SU-DHL-6 (cell line): ENCODE measurements around the gene STARD3.

Source experiments
- H2AFZ ChIP-seq: fragments of 200-600 bp; sonication (generic); 2 replicates; pipeline ENCODE4 v1.6.1; 2014; ENCODE audit warnings: low read depth, mild to moderate bottlenecking, moderate library complexity, mixed read lengths, antibody characterized with exemption, low read length; ENCODE audit not compliant: severe bottlenecking
- H3F3A ChIP-seq: fragments of 200-600 bp; shearing (Covaris generic); 2 replicates; pipeline ENCODE4 v1.6.0; 2016; ENCODE audit warnings: antibody characterized with exemption, mild to moderate bottlenecking; ENCODE audit not compliant: insufficient read depth
- H3K27ac ChIP-seq: fragments of 200-600 bp; sonication (generic); 2 replicates; pipeline ENCODE4 v1.5.1; 2016; ENCODE audit warnings: low read depth, mild to moderate bottlenecking, low read length, moderate library complexity, mixed read lengths
- H3K27me3 ChIP-seq: fragments of 200-600 bp; sonication (generic), shearing (Covaris generic); 2 replicates; pipeline ENCODE4 v1.6.0; 2014; ENCODE audit warnings: mild to moderate bottlenecking, low read length
- H3K36me3 ChIP-seq: fragments of 200-600 bp; sonication (generic); 2 replicates; pipeline ENCODE4 v1.6.1; 2014; ENCODE audit warnings: mild to moderate bottlenecking, low read length, mixed read lengths
- H3K4me2 ChIP-seq: fragments of 300-600, 200-600 bp; shearing (Covaris generic), sonication (generic); 2 replicates; pipeline ENCODE4 v1.6.0; 2014; ENCODE audit warnings: low read length, low read depth, mild to moderate bottlenecking; ENCODE audit not compliant: poor library complexity, severe bottlenecking
- H3K4me3 ChIP-seq: fragments of 200-600 bp; sonication (generic); 2 replicates; pipeline ENCODE4 v1.5.1; 2014; ENCODE audit warnings: antibody characterized with exemption, low read length, mild to moderate bottlenecking, mixed read lengths; ENCODE audit not compliant: insufficient read depth, poor library complexity, severe bottlenecking
- H3K79me2 ChIP-seq: fragments of 200-600 bp; sonication (generic); 2 replicates; pipeline ENCODE4 v1.6.1; 2014; ENCODE audit warnings: mild to moderate bottlenecking, low read length, moderate library complexity; ENCODE audit not compliant: insufficient read depth
- H3K9ac ChIP-seq: fragments of 200-600 bp; sonication (generic); 2 replicates; pipeline ENCODE4 v1.7.0; 2014; ENCODE audit warnings: mild to moderate bottlenecking, low read length
- H3K9me2 ChIP-seq: fragments of 200-600 bp; sonication (generic); replicated peaks from 2 replicates; pipeline ENCODE4 v1.6.1; 2014; ENCODE audit warnings: low read length; ENCODE audit not compliant: insufficient read depth
- H3K9me3 ChIP-seq: fragments of 200-600 bp; sonication (generic); 2 replicates; pipeline ENCODE4 v1.6.1; 2014; ENCODE audit warnings: low read length, mixed read lengths; ENCODE audit not compliant: insufficient read depth
- H4K20me1 ChIP-seq: fragments of 200-600 bp; sonication (generic); 2 replicates; pipeline ENCODE4 v1.6.1; 2014; ENCODE audit warnings: low read depth, mild to moderate bottlenecking, antibody characterized with exemption, low read length, moderate library complexity, mixed read lengths
- EZH2phosphoT487 ChIP-seq: fragments of 200-600 bp; sonication (generic), shearing (Covaris generic); conservative IDR thresholded peaks from 2 replicates; pipeline ENCODE4 v1.6.1; 2018; ENCODE audit warnings: mild to moderate bottlenecking, antibody characterized with exemption, low read length, moderate library complexity, mixed read lengths
- TF ChIP-seq, protein P1 (sequence below): fragments of 200-600 bp; sonication (generic); IDR thresholded peaks from one replicate; pipeline ENCODE4 v1.5.1; 2017; ENCODE audit warnings: antibody characterized with exemption, mild to moderate bottlenecking, low read length, moderate library complexity; ENCODE audit not compliant: insufficient read depth, poor library complexity, severe bottlenecking

STARD3 gene

DNA sequence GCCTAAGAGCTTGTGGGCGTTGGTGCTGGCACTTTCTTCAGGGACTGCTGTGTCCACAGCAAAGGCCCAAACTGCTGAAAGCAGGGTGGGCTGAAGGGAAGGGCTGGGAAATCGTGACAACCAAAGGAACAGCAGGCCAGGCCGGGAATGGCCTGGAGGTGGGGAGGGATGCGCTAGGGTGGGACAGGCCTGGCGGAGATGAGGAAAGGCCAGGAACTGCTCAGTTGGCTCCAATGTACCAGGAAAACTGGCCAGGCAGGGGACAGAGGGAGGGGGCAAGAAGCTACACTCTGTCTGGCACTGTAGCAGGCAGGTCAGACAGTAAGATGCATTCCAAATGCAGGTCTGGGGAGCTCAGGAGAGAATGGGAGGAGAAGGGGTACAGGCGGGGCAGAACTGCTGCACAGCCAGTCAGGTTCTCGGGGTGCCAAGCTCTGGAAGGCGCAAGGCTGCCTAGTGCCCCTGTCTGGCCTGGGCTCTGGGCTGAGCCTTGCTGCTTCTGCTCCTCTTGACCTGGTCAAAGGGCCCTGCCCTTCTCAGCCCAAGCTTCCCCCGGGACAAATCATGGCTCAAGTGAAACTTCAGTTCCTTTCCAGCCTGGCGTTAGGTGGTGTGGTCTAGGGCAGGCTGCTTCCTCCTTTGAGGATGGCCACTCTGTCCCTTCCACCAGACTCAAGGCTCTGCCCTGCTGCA, 38.6 kb downstream of the STARD3 start:
- Histone ChIP-seq H2AFZ (no peak overlapping the region), H3K9me2 (no peaks in the 10 kb centered on the region), H3K27me3 (no peaks in the 10 kb centered on the region), H3K79me2 (no peaks in the 10 kb centered on the region), H3K4me3 (no peak overlapping the region), H3K36me3 (no peaks in the 10 kb centered on the region), H3K27ac (no peak overlapping the region), H3K9ac (no peak overlapping the region), H3K9me3 (no peaks in the 10 kb centered on the region), H3K4me2 (no peak overlapping the region), H3F3A (no peaks in the 10 kb centered on the region), H4K20me1 (no peaks in the 10 kb centered on the region)
- TF ChIP-seq, protein P1, sequence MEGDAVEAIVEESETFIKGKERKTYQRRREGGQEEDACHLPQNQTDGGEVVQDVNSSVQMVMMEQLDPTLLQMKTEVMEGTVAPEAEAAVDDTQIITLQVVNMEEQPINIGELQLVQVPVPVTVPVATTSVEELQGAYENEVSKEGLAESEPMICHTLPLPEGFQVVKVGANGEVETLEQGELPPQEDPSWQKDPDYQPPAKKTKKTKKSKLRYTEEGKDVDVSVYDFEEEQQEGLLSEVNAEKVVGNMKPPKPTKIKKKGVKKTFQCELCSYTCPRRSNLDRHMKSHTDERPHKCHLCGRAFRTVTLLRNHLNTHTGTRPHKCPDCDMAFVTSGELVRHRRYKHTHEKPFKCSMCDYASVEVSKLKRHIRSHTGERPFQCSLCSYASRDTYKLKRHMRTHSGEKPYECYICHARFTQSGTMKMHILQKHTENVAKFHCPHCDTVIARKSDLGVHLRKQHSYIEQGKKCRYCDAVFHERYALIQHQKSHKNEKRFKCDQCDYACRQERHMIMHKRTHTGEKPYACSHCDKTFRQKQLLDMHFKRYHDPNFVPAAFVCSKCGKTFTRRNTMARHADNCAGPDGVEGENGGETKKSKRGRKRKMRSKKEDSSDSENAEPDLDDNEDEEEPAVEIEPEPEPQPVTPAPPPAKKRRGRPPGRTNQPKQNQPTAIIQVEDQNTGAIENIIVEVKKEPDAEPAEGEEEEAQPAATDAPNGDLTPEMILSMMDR: no peak
- TF ChIP-seq EZH2phosphoT487: no peak

DNA sequence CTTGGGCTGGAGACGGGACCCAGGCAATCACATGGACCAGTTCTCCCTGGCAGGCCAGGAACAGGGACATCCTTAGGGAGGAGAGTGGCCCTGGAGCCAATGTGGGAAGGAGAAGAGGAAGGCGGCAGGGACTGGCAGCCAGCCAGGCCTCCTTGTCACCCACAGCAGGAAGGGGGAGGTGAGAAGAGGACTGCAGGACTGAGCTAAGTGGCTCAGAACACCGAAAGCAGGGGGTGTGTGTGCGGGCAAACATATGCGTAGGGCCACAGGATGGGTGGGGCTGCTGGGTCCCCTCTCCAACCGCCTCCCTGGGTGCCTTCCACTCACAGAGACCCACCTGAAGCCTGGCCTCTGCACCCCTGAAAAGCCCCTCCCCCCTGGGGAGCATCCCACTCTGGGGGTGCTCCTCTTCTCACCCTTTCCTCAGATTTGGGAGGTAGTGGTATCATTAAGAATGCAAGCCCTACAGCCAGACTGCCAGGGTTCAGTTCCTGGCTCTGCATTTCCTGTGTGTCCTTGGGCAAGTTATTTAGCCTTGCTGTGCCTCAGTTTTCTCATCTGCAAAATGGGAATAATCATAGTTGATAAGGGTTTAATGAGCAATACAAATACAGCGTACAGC, 39.4 kb downstream of the STARD3 start:
- Histone ChIP-seq H3K9me2 (no peaks in the 10 kb centered on the region), H3K4me2 (no peak overlapping the region), H3K27ac (no peak overlapping the region)

DNA sequence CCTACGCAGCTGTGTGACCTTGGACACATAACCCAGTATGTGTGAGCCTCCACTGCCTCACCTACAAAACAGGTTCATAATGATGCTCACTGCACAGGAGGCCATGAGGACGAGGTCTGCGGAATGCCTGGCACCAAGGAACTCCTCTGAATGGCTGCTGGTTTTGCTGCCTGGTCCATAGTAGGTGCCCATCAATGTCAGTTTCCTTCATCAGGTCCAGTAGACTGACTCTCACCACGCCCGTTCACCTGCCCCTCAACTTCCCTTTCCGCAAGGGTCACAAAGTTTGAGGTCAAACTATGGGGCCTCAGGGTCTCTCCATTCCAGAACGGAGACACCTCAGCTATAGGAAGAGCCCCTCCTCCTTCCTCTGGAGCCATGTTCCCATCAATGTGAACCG, 40.1 kb downstream of the STARD3 start:
- H3K27ac ChIP-seq: no peak overlapping the region
- no peak overlapping the region for H3K4me2 ChIP-seq
- H4K20me1 ChIP-seq: no peaks in the 10 kb centered on the region
- H3K36me3 ChIP-seq: no peaks in the 10 kb centered on the region
- no peak overlapping the region for H2AFZ ChIP-seq
- no peak overlapping the region for H3K9ac ChIP-seq
- no peaks in the 10 kb centered on the region for H3K9me3 ChIP-seq
- H3K27me3 ChIP-seq: no peaks in the 10 kb centered on the region
- TF ChIP-seq, protein P1: no peak
- no peak for TF ChIP-seq EZH2phosphoT487
- no peak overlapping the region for H3K4me3 ChIP-seq
- H3K79me2 ChIP-seq: no peaks in the 10 kb centered on the region
- H3K9me2 ChIP-seq: no peaks in the 10 kb centered on the region
- H3F3A ChIP-seq: no peaks in the 10 kb centered on the region

More for the DNA sequence above, 39.4 kb downstream of the STARD3 start:
- Histone ChIP-seq H3K27me3 (no peaks in the 10 kb centered on the region), H3F3A (no peaks in the 10 kb centered on the region), H3K79me2 (no peaks in the 10 kb centered on the region), H3K9me3 (no peaks in the 10 kb centered on the region), H2AFZ (no peak overlapping the region), H3K4me3 (no peak overlapping the region), H3K36me3 (no peaks in the 10 kb centered on the region), H4K20me1 (no peaks in the 10 kb centered on the region), H3K9ac (no peak overlapping the region)
- TF ChIP-seq, protein P1: no peak
- no peak for TF ChIP-seq EZH2phosphoT487
